GM21528 (cell line): Measurements from ENCODE around the gene CLPSL2.

Experiments
- ATAC-seq: cut with Tn5 transposase; IDR thresholded peaks from one replicate; pipeline ENCODE4 v1.9.1; 2021; ENCODE audit warnings: mild to moderate bottlenecking, moderate library complexity; ENCODE audit not compliant: unreplicated experiment, low FRiP score

Gene CLPSL2

DNA sequence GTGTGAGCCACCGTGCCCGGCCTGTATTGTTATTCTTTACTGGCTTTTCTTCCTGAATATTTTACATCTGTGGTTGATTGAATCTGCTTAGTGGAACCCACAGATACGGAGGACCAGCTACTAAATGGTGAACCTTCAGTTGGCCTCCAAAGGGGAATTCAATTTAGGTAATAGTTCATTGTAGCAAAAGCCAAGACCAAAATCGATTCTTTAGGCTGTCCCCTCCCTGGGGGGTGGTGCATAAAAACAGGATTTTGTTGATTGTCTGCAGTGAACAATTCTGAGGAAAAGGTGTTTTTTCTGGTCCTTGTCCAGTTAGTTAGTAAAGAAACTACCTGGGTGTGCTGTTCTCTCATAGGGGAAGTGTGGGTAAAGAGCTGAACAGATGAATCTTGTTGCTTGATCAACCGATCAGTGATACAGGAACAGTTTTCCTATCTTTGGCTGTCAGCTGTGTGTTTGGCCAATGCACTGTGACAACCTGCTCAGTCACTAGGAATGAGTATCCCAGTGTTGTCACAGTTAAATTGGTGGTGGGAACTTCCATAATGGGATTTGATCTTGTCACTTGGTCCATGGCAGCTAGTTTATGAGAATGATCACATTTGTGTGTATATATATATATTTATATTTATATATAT is 48.3 kb downstream of the CLPSL2 start:
- ATAC-seq: no peak
